GM18519 (cell line): ENCODE measurements around the gene GRM5.
"Not testable (repeated sequence)": the region's sequence is repeated elsewhere in the genome, so short reads cannot be mapped to it uniquely, and the experiment has no call there.

Experiments used
- ATAC-seq: cut with Tn5 transposase; IDR thresholded peaks from one replicate; pipeline ENCODE4 v1.9.1; 2021; ENCODE audit warnings: mild to moderate bottlenecking, moderate library complexity; ENCODE audit not compliant: unreplicated experiment, low FRiP score

Gene GRM5

DNA sequence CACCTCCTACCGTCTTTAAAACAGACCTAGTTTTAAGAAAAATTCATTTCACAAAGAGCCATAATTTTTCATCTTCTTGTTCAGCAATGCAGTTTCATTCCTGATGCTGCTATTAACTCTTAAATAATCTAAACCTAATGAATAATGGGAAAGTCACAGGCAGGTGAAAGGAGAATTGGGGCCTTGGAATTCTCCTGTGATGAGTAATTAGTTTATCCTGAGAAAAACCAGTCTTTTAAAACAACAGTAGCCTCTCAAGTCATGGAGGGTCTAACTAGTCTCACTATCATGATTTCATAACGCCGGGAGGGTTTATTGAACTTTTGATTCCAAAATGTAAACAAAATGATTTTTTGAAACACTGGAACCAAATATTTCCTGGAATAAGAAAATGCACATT, 86.8 kb downstream of the GRM5 start:
- ATAC-seq: not testable (repeated sequence)

GRCh38 chr11:88975441-88975840, 90.3 kb downstream of the GRM5 start:
- ATAC-seq: not testable (repeated sequence)

DNA sequence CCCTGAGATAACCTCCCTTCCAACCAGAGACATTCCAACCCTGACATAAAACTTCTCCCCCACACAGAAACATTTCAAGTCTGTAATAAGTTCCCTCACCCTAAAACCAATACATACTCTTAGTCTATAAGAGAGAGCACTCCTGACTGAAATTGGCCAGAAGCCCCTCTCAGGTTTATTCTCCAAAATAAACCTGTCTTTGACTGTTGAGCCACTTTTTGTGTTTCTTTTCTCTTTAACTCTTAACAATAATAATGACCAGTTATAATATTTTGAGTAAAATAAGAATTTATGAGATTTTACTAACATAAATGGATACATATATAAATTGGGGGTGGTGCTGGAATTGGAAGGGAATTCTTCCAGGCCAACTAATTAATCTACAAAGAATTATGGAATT, 93.6 kb downstream of the GRM5 start:
- ATAC-seq: no peak

DNA sequence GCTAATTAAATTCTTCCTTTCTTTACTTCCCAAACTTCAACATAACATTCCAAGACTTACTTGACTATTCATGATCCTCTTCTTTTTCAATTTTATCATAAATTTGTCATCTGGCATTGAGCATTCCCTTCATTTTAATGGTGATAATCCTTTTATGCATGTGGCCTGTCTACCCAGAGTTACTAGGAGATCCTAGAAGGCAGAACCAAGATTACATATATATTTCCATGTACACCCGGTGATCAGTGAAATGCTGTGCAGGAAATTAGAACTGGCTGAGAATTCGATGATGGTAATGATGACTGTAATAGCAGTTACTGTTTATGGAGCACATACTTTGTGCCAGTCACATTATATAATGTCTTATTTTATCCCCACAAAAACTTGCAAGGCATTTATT, 104.2 kb downstream of the GRM5 start:
- not testable (repeated sequence) for ATAC-seq

DNA sequence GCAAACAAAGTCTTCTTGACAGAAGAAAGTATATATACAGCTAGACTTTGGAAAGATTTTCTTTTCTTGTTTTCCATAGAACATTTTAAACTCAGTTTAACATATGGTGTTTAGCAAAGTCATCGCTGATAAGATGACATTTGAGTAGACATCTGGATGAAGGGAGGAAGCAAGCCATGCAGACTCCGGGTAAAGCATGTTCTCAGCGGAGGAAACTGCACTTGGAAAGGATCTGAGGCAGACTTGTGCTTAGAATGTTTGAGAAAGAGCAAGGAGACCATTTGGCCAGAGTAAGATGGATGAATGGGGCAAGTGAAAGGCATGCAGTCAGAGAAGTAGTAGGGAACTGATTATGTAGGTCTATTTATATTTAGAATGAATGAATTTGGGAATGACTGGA, 105.9 kb downstream of the GRM5 start:
- ATAC-seq: not testable (repeated sequence)

GRCh38 chr11:88950975-88951374, 114.8 kb downstream of the GRM5 start:
- ATAC-seq: peak; percentile 52

DNA sequence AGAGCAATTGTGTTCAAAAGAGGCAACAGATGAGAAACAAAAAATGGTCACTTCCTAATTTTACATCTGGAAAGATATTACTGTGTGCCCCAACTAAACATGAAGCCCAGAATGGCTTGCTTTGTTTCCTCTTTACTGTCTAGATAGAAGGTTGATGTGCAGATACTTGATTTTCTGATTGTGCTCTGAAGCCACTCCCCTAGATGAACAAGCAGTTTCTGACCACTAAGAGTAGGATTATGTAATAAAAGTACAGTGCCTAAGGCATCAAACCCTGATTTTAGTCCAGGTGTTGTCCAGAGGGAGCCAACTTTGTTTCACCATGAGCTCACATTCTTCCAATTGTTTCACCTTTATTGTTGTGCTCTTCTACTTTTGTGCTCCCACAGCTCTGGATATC, 116.9 kb downstream of the GRM5 start:
- ATAC-seq: not testable (repeated sequence)

DNA sequence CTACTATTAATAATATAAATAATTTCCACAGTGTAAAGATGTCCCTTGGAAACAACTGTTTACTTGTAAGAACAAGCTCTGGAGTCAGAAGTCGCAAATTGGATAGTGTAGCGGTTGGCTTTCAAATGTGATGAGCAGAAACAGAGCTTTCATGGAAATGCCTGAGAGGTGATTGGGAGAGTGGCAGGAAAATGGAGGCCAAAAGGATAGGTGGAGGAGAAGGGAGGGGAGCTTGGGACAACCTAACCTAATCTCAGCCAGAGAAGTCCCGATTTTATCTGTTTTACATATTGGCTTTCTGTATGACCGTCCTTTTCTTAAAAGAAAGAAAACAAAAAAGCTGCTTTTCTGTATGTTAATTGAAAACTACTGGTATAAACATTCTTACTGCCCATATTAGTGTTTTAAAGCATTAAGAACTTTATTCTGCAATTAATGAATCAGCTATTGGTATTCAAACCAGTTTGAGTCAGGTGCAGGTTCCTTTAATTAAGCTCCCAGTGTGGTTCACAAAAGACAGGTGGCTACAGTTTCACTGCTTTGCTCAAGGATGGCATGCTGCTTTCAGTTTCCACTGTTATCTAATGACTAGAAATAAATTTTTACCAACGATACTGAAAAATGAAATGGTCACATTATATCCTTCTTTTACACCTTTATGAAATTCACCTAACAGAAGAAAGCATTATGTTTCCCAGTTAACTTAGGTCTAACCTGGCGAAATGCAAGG, 117.8 kb downstream of the GRM5 start:
- ATAC-seq: peak; percentile 57

- ATAC-seq: not testable (repeated sequence)
Measured at GRCh38 chr11:88929665-88930064, 136.1 kb downstream of the GRM5 start.

GRCh38 chr11:88917065-88917464, 148.7 kb downstream of the GRM5 start:
- ATAC-seq: not testable (repeated sequence)

GRCh38 chr11:88909500-88909899, 156.3 kb downstream of the GRM5 start:
- ATAC-seq: no peak

DNA sequence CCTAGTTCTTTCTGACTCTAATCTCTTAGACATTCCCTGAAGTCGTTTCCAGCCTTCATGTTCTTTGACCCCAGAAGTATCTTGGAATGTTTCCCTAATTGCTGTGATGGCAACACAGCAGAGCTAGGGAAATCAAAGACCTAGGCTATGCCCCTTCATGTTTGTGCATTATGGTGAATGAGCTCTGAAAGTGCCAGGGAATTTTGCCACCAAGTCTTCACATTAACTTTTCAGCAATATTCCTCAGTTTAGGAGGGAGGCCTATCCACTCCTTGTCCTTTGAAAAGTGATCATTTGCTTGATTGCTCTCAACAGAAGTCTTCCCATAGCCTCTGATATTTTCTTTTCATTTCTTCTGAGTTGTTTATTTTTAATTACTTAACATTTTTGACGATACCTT, 164.3 kb downstream of the GRM5 start:
- not testable (repeated sequence) for ATAC-seq

GRCh38 chr11:88888855-88889254, 176.9 kb downstream of the GRM5 start:
- not testable (repeated sequence) for ATAC-seq

DNA sequence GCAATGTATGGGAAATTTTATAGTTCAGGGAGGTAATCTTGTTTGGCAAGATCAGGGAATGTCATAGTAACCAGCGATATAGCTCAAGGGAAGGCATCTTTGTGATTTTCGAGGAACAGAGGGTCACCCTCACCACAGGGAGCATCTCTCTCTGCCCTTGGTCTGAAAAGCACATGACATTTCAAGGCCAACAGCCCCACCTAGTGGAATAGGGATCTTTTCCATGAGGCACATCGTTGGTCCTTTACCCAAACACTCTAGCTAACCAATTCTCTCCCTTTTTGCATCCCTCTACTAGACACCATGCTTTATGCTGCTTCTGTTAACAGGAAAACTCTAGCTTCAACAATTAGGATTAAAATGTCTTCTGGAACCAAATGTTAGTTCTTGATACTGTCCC, 179.0 kb downstream of the GRM5 start:
- no peak for ATAC-seq

GRCh38 chr11:88882800-88883199, 183.0 kb downstream of the GRM5 start:
- not testable (repeated sequence) for ATAC-seq

GRCh38 chr11:88861618-88862017, 204.2 kb downstream of the GRM5 start:
- ATAC-seq: no peak

GRCh38 chr11:88860431-88860830, 205.4 kb downstream of the GRM5 start:
- not testable (repeated sequence) for ATAC-seq

GRCh38 chr11:88853963-88854362, 211.8 kb downstream of the GRM5 start:
- not testable (repeated sequence) for ATAC-seq

DNA sequence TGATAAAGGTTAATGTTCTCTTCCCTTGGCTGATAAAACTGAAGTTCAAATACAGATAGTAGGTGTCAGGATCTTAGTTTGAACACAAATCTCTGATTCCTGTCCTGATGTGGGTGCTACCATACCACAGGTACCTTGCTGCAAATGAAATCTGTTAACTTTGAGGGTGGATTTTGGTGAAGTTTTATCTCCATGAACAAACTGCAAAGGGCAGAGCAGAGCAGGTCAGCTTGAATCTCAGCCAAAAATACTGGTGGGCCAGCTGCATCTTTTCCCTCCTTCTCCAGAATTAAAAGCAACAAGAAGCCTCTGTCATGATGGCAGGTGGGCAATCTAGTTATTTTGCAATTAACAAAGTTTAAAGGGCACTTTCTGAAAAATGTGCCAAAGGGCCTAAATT, 214.2 kb downstream of the GRM5 start:
- ATAC-seq: not testable (repeated sequence)

- ATAC-seq: not testable (repeated sequence)
Measured at GRCh38 chr11:88849773-88850172, 216.0 kb downstream of the GRM5 start.

DNA sequence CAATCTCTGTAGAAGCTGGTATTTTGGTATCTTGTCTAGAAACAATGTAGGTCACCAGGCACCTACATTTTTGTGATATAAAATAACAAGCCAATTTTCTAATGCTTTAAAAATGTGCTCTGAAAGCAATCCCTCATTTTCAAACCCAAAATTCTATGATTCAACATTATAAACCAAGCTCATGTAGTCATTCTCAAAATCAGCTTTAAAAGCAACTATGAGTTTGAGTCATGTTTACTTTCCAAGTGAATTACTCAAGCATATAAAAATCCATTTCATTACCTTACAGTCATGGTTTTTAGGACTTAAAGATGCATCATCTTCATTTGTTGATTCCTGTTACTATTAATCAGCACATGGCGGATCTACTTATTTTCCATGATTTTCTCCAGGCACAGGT, 216.4 kb downstream of the GRM5 start:
- no peak for ATAC-seq

GRCh38 chr11:88846266-88846665, 219.5 kb downstream of the GRM5 start:
- not testable (repeated sequence) for ATAC-seq
